GM18507 (cell line): ENCODE data around the gene MROH2B.

Source experiments
- DNase-seq: peaks from one replicate; pipeline ENCODE4 v3.0.0; 2011; ENCODE audit warnings: low read depth; ENCODE audit not compliant: insufficient read length; ENCODE audit errors: extremely low spot score
- FAIRE-seq: peaks from 2 replicates; lab custom pipeline; 2011; peaks lifted over from hg19 to GRCh38; lab: Jason Lieb, UNC

MROH2B gene

GRCh38 chr5:40981420-40981819 lies 89.7 kb downstream of the MROH2B start:
- no peak for FAIRE-seq
- DNase-seq: no peak

GRCh38 chr5:40976836-40977235 lies 94.3 kb downstream of the MROH2B start:
- DNase-seq (no peak), FAIRE-seq (no peak)

- DNase-seq (no peak), FAIRE-seq (no peak)
Measured at GRCh38 chr5:40976041-40976440, 95.1 kb downstream of the MROH2B start.

- no peak for FAIRE-seq
- DNase-seq: no peak
Measured at GRCh38 chr5:40973364-40974004, 97.7 kb downstream of the MROH2B start.

- no peak for DNase-seq
- no peak for FAIRE-seq
Measured at GRCh38 chr5:40972434-40972833, 98.7 kb downstream of the MROH2B start.

GRCh38 chr5:40962207-40962955 lies 108.8 kb downstream of the MROH2B start:
- FAIRE-seq: no peak

GRCh38 chr5:40960037-40960436 lies 111.1 kb downstream of the MROH2B start:
- DNase-seq (no peak), FAIRE-seq (no peak)

More at GRCh38 chr5:40962207-40962955, 108.8 kb downstream of the MROH2B start:
- DNase-seq: no peak

- no peak for FAIRE-seq
- no peak for DNase-seq
Measured at GRCh38 chr5:40958811-40959210, 112.3 kb downstream of the MROH2B start.

GRCh38 chr5:40957048-40957447 lies 114.1 kb downstream of the MROH2B start:
- FAIRE-seq: no peak
- DNase-seq: no peak

GRCh38 chr5:40955313-40955712 lies 115.8 kb downstream of the MROH2B start:
- DNase-seq (no peak), FAIRE-seq (no peak)
